GM21619 (cell line): Measurements from ENCODE around the gene FAM118A.
"Not testable (repeated sequence)": the region's sequence is repeated elsewhere in the genome, so short reads cannot be mapped to it uniquely, and the experiment has no call there.

Source experiments
- ATAC-seq: cut with Tn5 transposase; IDR thresholded peaks from one replicate; pipeline ENCODE4 v1.9.1; 2021; ENCODE audit not compliant: unreplicated experiment

FAM118A gene

GRCh38 chr22:45281010-45281409, 28.7 kb upstream of the FAM118A start:
- ATAC-seq, result no peak

- ATAC-seq, result no peak
Measured at GRCh38 chr22:45284705-45285262, 24.9 kb upstream of the FAM118A start, which contains the start of gene UPK3A. Gene UPK3A, plus strand, starts transcription at chr22:45284949. Its CDS starts 65 bp downstream, at chr22:45285014.

- ATAC-seq, result no peak
Measured at GRCh38 chr22:45285263-45286058, 24.3 kb upstream of the FAM118A start.

- no peak for ATAC-seq
Measured at GRCh38 chr22:45286854-45287551, 22.7 kb upstream of the FAM118A start.

- no peak for ATAC-seq
Measured at GRCh38 chr22:45290410-45290936, 19.3 kb upstream of the FAM118A start.

- ATAC-seq, result no peak
Measured at GRCh38 chr22:45291061-45291930, 18.4 kb upstream of the FAM118A start.

GRCh38 chr22:45291931-45292290, 17.8 kb upstream of the FAM118A start:
- no peak for ATAC-seq

- no peak for ATAC-seq
Measured at GRCh38 chr22:45292731-45293442, 16.8 kb upstream of the FAM118A start.

GRCh38 chr22:45294030-45294429, 15.7 kb upstream of the FAM118A start:
- ATAC-seq, result no peak

GRCh38 chr22:45295004-45295403, 14.7 kb upstream of the FAM118A start:
- ATAC-seq, result not testable (repeated sequence)

GRCh38 chr22:45295492-45295891, 14.2 kb upstream of the FAM118A start:
- ATAC-seq, result no peak

GRCh38 chr22:45296628-45297297, 13.0 kb upstream of the FAM118A start:
- no peak for ATAC-seq

- no peak for ATAC-seq
Measured at GRCh38 chr22:45298934-45299505, 10.7 kb upstream of the FAM118A start.

GRCh38 chr22:45302751-45303150, 7.0 kb upstream of the FAM118A start:
- ATAC-seq, result no peak

GRCh38 chr22:45303181-45303580, 6.6 kb upstream of the FAM118A start:
- ATAC-seq, result no peak

- ATAC-seq, result no peak
Measured at GRCh38 chr22:45304971-45305370, 4.8 kb upstream of the FAM118A start.

GRCh38 chr22:45305456-45306075, 4.2 kb upstream of the FAM118A start:
- no peak for ATAC-seq

GRCh38 chr22:45306139-45306538, 3.6 kb upstream of the FAM118A start:
- ATAC-seq, result no peak
